C4-2B (cell line): ENCODE results near the gene SHC3.

Experiments
- H3K27ac ChIP-seq: fragments of 450-650 bp; 2 replicates; pipeline ENCODE4 v1.5.1; 2017
- CTCF ChIP-seq: fragments of 450-650 bp; conservative IDR thresholded peaks from 2 replicates; pipeline ENCODE4 v1.5.1; 2017; ENCODE audit warnings: mild to moderate bottlenecking
- ZFX ChIP-seq: fragments of 450-650 bp; IDR thresholded peaks from 2 replicates; pipeline ENCODE4 v1.6.1; 2017

Gene SHC3

GRCh38 chr9:89036891-89037290, 141.7 kb downstream of the SHC3 start:
- TF ChIP-seq CTCF: no peak
- TF ChIP-seq ZFX: no peak
- no peak overlapping the region for H3K27ac ChIP-seq

- H3K27ac ChIP-seq: no peak overlapping the region
- TF ChIP-seq CTCF: no peak
- TF ChIP-seq ZFX: no peak
Measured at GRCh38 chr9:89036383-89036782, 142.2 kb downstream of the SHC3 start.

GRCh38 chr9:89032661-89033060, 146.0 kb downstream of the SHC3 start:
- TF ChIP-seq CTCF: no peak
- TF ChIP-seq ZFX: no peak
- H3K27ac ChIP-seq: no peak overlapping the region

GRCh38 chr9:89032173-89032572, 146.4 kb downstream of the SHC3 start:
- TF ChIP-seq CTCF (no peak), ZFX (no peak)
- H3K27ac ChIP-seq: no peak overlapping the region

GRCh38 chr9:89029788-89030187, 148.8 kb downstream of the SHC3 start:
- H3K27ac ChIP-seq: no peak overlapping the region
- TF ChIP-seq CTCF: no peak
- no peak for TF ChIP-seq ZFX

- H3K27ac ChIP-seq: no peak overlapping the region
- TF ChIP-seq ZFX (no peak), CTCF (no peak)
Measured at GRCh38 chr9:89026876-89027275, 151.7 kb downstream of the SHC3 start.

GRCh38 chr9:89025553-89025952, 153.1 kb downstream of the SHC3 start:
- no peak overlapping the region for H3K27ac ChIP-seq
- TF ChIP-seq ZFX (no peak), CTCF (no peak)
